Tibial nerve (tissue), 4 donors: ENCODE results near the gene AKAP12. TPM values are rescaled to one million over a fixed set of nuclear protein-coding genes. Genes with fewer than 3 reads are reported as not detected.

Experiments
- DNase-seq, 2 donors: peaks; one replicate each; pipeline ENCODE4 v3.0.0-alpha.2; 2019; ENCODE audit warnings: low spot score in 2 of 2
- H3K27ac ChIP-seq, 4 donors: fragments of 200-600 bp; sonication (generic) in 3 of 4; one replicate each; pipeline ENCODE4 v1.5.1; 2017 to 2019; ENCODE audit warnings: mild to moderate bottlenecking in 1 of 4
- H3K27me3 ChIP-seq, 2 donors: fragments of 200-600 bp; sonication (generic) in 1 of 2; one replicate each; pipeline versions ENCODE4 v1.5.1 to v1.6.0; 2017 to 2019
- H3K36me3 ChIP-seq, 3 donors: fragments of 200-600 bp; sonication (generic); one replicate each; pipeline ENCODE4 v1.5.1; 2018 to 2019
- H3K4me1 ChIP-seq, 4 donors: fragments of 200-600 bp; sonication (generic) in 3 of 4; one replicate each; pipeline ENCODE4 v1.5.1; 2017 to 2019
- H3K4me3 ChIP-seq, 4 donors: fragments of 200-600 bp; sonication (generic) in 3 of 4; one replicate each; pipeline ENCODE4 v1.5.1; 2017 to 2019; ENCODE audit warnings: mild to moderate bottlenecking in 1 of 4, moderate library complexity in 1 of 4
- H3K9me3 ChIP-seq, 4 donors: fragments of 200-600 bp; sonication (generic) in 3 of 4; one replicate each; pipeline ENCODE4 v1.5.1; 2017 to 2019
- EP300 ChIP-seq, 2 donors: sonication (generic); formaldehyde crosslinking; IDR thresholded peaks; one replicate each; pipeline ENCODE4 v1.6.1; 2017; ENCODE audit warnings: antibody characterized with exemption in 2 of 2, mild to moderate bottlenecking in 1 of 2
- POLR2A ChIP-seq, 2 donors: fragments of 450-650 bp; IDR thresholded peaks; one replicate each; pipeline ENCODE4 v1.6.1; 2017; ENCODE audit warnings: antibody characterized with exemption in 2 of 2, mild to moderate bottlenecking in 2 of 2, moderate library complexity in 2 of 2
- WGBS, 2 donors: methylation state at CpG; one replicate each; pipeline ENCODE4 v1.1.5; 2018; 5-methylcytosine and 5-hydroxymethylcytosine counted together
- total RNA-seq, 4 donors: library from RNA; depleted of rRNA; stranded (reverse); fragments of >200 nt; gene quantifications; one replicate each; pipeline ENCODE4 v1.1.0, GENCODE V29; 2016
- TF ChIP-seq, protein P1 (sequence below), 5 experiments: fragments of 200-600 bp in 3 of 5; fragments of 450-650 bp in 2 of 5; sonication (generic) in 3 of 5; IDR thresholded peaks; one replicate each; pipeline ENCODE4 v1.5.1; 2016 to 2019; ENCODE audit warnings: antibody characterized with exemption in 5 of 5, mild to moderate bottlenecking in 3 of 5, moderate library complexity in 2 of 5

Gene AKAP12
- total RNA-seq, 4 donors from 2014 or later = 214 to 268 (median 232) TPM

DNA sequence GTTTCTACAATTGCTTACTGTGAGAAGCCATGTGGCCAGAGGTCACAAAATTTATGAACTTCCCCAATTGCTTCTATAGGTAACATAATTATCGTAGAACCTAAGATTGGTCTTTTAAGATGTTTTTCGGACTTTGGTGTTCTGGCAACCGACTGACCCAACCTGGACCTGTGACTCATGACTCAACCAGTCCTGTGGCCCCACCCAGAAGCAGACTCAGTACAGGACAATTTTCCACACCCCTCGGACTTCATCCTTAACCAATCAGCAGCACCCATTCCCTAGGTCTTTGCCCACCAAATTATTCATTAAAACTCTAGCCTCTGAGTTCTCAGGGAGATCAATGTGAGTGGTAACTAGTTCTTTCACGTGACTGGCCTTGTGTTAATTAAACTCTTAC, 26.4 kb upstream of the AKAP12 start:
- 94 to 97% methylated on average over 5 of the region's 5 CpGs for WGBS, 2 donors
- no peak for DNase-seq
- Histone ChIP-seq H3K4me1 (no peaks in the 10 kb centered on the region), H3K27me3 (no peaks in the 10 kb centered on the region), H3K9me3 (peaks cover 0 to 15% (median 0%) of the 10 kb centered on the region in 4 donors), H3K4me3 (no peak overlapping the region), H3K36me3 (no peaks in the 10 kb centered on the region), H3K27ac (no peak overlapping the region)
- TF ChIP-seq, protein P1, sequence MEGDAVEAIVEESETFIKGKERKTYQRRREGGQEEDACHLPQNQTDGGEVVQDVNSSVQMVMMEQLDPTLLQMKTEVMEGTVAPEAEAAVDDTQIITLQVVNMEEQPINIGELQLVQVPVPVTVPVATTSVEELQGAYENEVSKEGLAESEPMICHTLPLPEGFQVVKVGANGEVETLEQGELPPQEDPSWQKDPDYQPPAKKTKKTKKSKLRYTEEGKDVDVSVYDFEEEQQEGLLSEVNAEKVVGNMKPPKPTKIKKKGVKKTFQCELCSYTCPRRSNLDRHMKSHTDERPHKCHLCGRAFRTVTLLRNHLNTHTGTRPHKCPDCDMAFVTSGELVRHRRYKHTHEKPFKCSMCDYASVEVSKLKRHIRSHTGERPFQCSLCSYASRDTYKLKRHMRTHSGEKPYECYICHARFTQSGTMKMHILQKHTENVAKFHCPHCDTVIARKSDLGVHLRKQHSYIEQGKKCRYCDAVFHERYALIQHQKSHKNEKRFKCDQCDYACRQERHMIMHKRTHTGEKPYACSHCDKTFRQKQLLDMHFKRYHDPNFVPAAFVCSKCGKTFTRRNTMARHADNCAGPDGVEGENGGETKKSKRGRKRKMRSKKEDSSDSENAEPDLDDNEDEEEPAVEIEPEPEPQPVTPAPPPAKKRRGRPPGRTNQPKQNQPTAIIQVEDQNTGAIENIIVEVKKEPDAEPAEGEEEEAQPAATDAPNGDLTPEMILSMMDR (IDR thresholded peaks at IDR 0.05) = no peak
- TF ChIP-seq EP300 (IDR thresholded peaks at IDR 0.05) = no peak
- TF ChIP-seq POLR2A (IDR thresholded peaks at IDR 0.05) = no peak

DNA sequence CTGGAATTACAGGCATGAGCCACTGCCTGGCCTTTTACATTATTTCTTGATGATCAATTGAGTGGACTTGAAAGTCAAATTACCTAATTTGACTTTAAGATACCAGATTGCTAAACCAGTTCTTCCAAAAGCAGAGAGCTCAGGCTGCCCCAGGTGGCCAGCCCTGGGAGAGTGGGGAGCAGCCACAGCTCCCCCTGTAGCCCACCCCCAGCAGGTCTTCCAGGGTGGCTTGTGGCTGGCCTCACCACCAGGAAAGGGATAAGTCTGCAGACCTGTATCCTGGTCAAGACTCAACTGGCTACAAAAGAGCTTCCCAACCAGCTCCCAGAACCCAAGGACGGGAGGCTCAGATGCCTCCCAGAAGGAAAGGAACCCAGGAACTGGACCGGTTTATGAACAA, 23.8 kb upstream of the AKAP12 start:
- Histone ChIP-seq H3K27ac (no peak overlapping the region), H3K4me3 (no peak overlapping the region), H3K9me3 (peaks cover 0 to 11% (median 0%) of the 10 kb centered on the region in 4 donors), H3K27me3 (no peaks in the 10 kb centered on the region), H3K4me1 (no peaks in the 10 kb centered on the region), H3K36me3 (no peaks in the 10 kb centered on the region)
- no peak for DNase-seq
- no peak for TF ChIP-seq POLR2A (IDR thresholded peaks at IDR 0.05)
- no peak for TF ChIP-seq EP300 (IDR thresholded peaks at IDR 0.05)
- TF ChIP-seq, protein P1 (IDR thresholded peaks at IDR 0.05) = no peak
- 83 to 89% methylated on average over 2 of the region's 2 CpGs for WGBS, 2 donors

DNA sequence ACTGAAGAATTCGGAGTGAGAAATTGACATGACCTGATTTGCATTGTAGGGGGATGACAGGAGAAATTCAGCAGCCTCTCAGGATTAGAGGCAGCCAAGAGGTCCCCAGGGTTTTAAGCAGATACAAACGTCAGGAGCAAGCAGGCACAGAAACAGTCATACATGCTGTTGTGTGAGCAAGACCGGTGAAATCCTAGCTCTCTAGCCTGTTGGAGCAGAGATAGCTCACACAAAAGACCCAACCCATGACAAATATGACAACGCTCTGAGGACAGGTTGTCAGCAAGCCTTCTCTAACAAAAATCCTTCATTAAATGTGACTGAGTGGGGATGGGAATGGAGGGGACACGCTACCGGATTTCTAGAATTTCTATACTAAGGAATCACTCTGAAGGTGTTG, 23.0 kb upstream of the AKAP12 start:
- H3K4me3 ChIP-seq = no peak overlapping the region
- peaks cover 0 to 3% (median 0%) of the 10 kb centered on the region in 4 donors for H3K9me3 ChIP-seq
- no peaks in the 10 kb centered on the region for H3K27me3 ChIP-seq
- DNase-seq = no peak
- WGBS, 2 donors = 67 to 75% methylated on average over 6 of the region's 6 CpGs
- no peaks in the 10 kb centered on the region for H3K4me1 ChIP-seq
- no peaks in the 10 kb centered on the region for H3K36me3 ChIP-seq
- TF ChIP-seq EP300 (IDR thresholded peaks at IDR 0.05) = no peak
- TF ChIP-seq, protein P1 (IDR thresholded peaks at IDR 0.05) = no peak
- no peak for TF ChIP-seq POLR2A (IDR thresholded peaks at IDR 0.05)
- H3K27ac ChIP-seq = no peak overlapping the region

DNA sequence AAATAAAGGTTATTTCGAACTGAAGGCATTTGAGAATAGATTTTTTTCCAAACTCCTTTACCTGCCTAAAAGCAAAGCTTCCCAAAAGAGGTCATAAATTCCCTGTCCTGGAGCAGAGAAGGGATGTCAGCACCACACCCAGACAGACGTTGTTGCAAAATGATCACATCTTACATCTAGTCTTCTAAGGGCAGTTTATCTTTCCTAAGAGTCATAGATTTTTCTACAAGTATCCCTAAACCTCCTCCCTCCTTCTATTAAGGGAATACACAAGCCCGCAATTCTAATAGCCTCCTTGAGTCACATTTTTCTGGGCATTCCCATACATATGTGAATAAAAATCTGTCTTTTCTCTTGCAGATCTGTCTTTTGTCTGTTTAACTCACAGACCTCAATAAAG, 20.6 kb upstream of the AKAP12 start:
- Histone ChIP-seq H3K36me3 (no peaks in the 10 kb centered on the region), H3K4me1 (no peaks in the 10 kb centered on the region), H3K27ac (no peak overlapping the region), H3K27me3 (no peaks in the 10 kb centered on the region), H3K9me3 (no peaks in the 10 kb centered on the region), H3K4me3 (no peak overlapping the region)
- TF ChIP-seq EP300 (IDR thresholded peaks at IDR 0.05) (no peak), POLR2A (IDR thresholded peaks at IDR 0.05) (no peak)
- TF ChIP-seq, protein P1 (IDR thresholded peaks at IDR 0.05) = no peak
- DNase-seq = no peak
- 85% methylated on average over 3 of the region's 3 CpGs for WGBS, 2 donors

DNA sequence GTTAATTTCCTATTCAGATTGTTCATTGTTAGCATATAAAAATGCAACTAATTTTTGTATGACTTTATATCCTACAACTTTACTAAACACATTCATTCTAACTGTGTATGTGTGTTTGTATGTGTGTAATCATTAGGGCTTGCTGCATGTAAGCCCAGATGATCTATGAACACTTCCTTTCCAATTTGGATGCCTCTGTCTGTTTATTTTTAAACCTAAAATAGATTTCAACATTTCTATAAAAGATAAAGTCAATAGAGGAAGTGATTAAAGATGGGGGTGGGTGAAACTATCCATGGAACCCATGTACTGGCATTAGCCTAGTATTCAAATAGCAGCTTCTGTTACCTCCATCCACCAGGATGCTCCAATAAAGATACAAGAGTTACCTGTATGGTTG, 15.7 kb upstream of the AKAP12 start:
- no peaks in the 10 kb centered on the region for H3K9me3 ChIP-seq
- H3K27me3 ChIP-seq = no peaks in the 10 kb centered on the region
- no peak for DNase-seq
- no peak overlapping the region for H3K27ac ChIP-seq
- no peak overlapping the region for H3K4me3 ChIP-seq
- TF ChIP-seq POLR2A (IDR thresholded peaks at IDR 0.05) = no peak
- TF ChIP-seq, protein P1 (IDR thresholded peaks at IDR 0.05) = no peak
- no peak for TF ChIP-seq EP300 (IDR thresholded peaks at IDR 0.05)
- no peaks in the 10 kb centered on the region for H3K4me1 ChIP-seq
- H3K36me3 ChIP-seq = no peaks in the 10 kb centered on the region
